Suprapubic skin (tissue), 4 donors: ENCODE results near the gene CDYL2. TPM values are rescaled to one million over a fixed set of nuclear protein-coding genes. Genes with fewer than 3 reads are reported as not detected.

Experiments used
- DNase-seq, 2 donors: peaks; one replicate each; pipeline ENCODE4 v3.0.0-alpha.2; 2019; ENCODE audit warnings: low spot score in 2 of 2
- H3K27ac ChIP-seq: fragments of 200-600 bp; sonication (generic); one replicate; pipeline ENCODE4 v1.5.1; 2019
- H3K27me3 ChIP-seq: fragments of 200-600 bp; sonication (generic); one replicate; pipeline ENCODE4 v1.5.1; 2019
- H3K36me3 ChIP-seq: fragments of 200-600 bp; sonication (generic); one replicate; pipeline ENCODE4 v1.5.1; 2019
- H3K4me1 ChIP-seq: fragments of 200-600 bp; sonication (generic); one replicate; pipeline ENCODE4 v1.5.1; 2019
- H3K4me3 ChIP-seq: fragments of 200-600 bp; sonication (generic); one replicate; pipeline ENCODE4 v1.5.1; 2019; ENCODE audit warnings: mild to moderate bottlenecking
- H3K9me3 ChIP-seq: fragments of 200-600 bp; sonication (generic); one replicate; pipeline ENCODE4 v1.5.1; 2019
- CTCF ChIP-seq, 2 donors: fragments of 200-600 bp in 1 of 2; fragments of 450-650 bp in 1 of 2; sonication (generic) in 1 of 2; IDR thresholded peaks; one replicate each; pipeline ENCODE4 v1.5.1; 2016 to 2019; ENCODE audit warnings: antibody characterized with exemption in 2 of 2, mild to moderate bottlenecking in 1 of 2, moderate library complexity in 1 of 2
- EP300 ChIP-seq: sonication (generic); formaldehyde crosslinking; IDR thresholded peaks from one replicate; pipeline ENCODE4 v1.6.1; 2017; ENCODE audit warnings: antibody characterized with exemption
- POLR2A ChIP-seq, 2 donors: fragments of 450-650 bp; IDR thresholded peaks; one replicate each; pipeline ENCODE4 v1.6.1; 2017; ENCODE audit warnings: antibody characterized with exemption in 2 of 2, mild to moderate bottlenecking in 2 of 2, moderate library complexity in 2 of 2
- POLR2AphosphoS5 ChIP-seq, 3 donors: sonication (generic); formaldehyde crosslinking; IDR thresholded peaks; one replicate each; pipeline ENCODE4 v1.6.1; 2017; ENCODE audit warnings: antibody characterized with exemption in 3 of 3
- WGBS: methylation state at CpG from one replicate; pipeline ENCODE4 v1.1.5; 2018; 5-methylcytosine and 5-hydroxymethylcytosine counted together
- total RNA-seq, 4 donors: library from RNA; depleted of rRNA; stranded (reverse); fragments of >200 nt; gene quantifications; one replicate each; pipeline ENCODE4 v1.1.0, GENCODE V29; 2016

CDYL2 gene
- total RNA-seq, 4 donors from 2014 or later = 2.8 to 8.2 (median 3.9) TPM

GRCh38 chr16:80704751-80705505 is 99.5 kb downstream of the CDYL2 start:
- Histone ChIP-seq H3K4me1 (no peaks in the 10 kb centered on the region), H3K36me3 (no peaks in the 10 kb centered on the region), H3K9me3 (no peaks in the 10 kb centered on the region), H3K4me3 (no peak overlapping the region), H3K27ac (no peak overlapping the region), H3K27me3 (no peaks in the 10 kb centered on the region)
- DNase-seq = no peak
- no peak for TF ChIP-seq POLR2A (IDR thresholded peaks at IDR 0.05)
- TF ChIP-seq EP300 = no peak
- TF ChIP-seq POLR2AphosphoS5 (IDR thresholded peaks at IDR 0.05) = no peak
- WGBS = 83% methylated on average over 7 of the region's 9 CpGs

GRCh38 chr16:80703131-80704071 is 101.0 kb downstream of the CDYL2 start:
- Histone ChIP-seq H3K27me3 (no peaks in the 10 kb centered on the region), H3K4me3 (no peak overlapping the region), H3K9me3 (no peaks in the 10 kb centered on the region), H3K36me3 (no peaks in the 10 kb centered on the region), H3K4me1 (no peaks in the 10 kb centered on the region), H3K27ac (no peak overlapping the region)
- 95% methylated on average over 10 of the region's 10 CpGs for WGBS
- TF ChIP-seq CTCF (IDR thresholded peaks at IDR 0.05) (no peak), EP300 (no peak), POLR2AphosphoS5 (IDR thresholded peaks at IDR 0.05) (no peak), POLR2A (IDR thresholded peaks at IDR 0.05) (no peak)
- no peak for DNase-seq

GRCh38 chr16:80702696-80703095 is 101.7 kb downstream of the CDYL2 start:
- Histone ChIP-seq H3K36me3 (no peaks in the 10 kb centered on the region), H3K9me3 (no peaks in the 10 kb centered on the region), H3K4me1 (no peaks in the 10 kb centered on the region), H3K4me3 (no peak overlapping the region), H3K27ac (no peak overlapping the region), H3K27me3 (no peaks in the 10 kb centered on the region)
- no peak for DNase-seq
- TF ChIP-seq EP300 (no peak), POLR2A (IDR thresholded peaks at IDR 0.05) (no peak), POLR2AphosphoS5 (IDR thresholded peaks at IDR 0.05) (no peak), CTCF (IDR thresholded peaks at IDR 0.05) (no peak)
- WGBS = 94% methylated on average over 3 of the region's 3 CpGs

GRCh38 chr16:80700558-80700957 is 103.8 kb downstream of the CDYL2 start:
- WGBS = 70% methylated on average over 4 of the region's 4 CpGs
- no peak for DNase-seq

GRCh38 chr16:80695020-80695419 is 109.4 kb downstream of the CDYL2 start:
- no peak for DNase-seq
- TF ChIP-seq CTCF (IDR thresholded peaks at IDR 0.05) = no peak
- TF ChIP-seq EP300 = no peak
- no peak for TF ChIP-seq POLR2AphosphoS5 (IDR thresholded peaks at IDR 0.05)
- no peak for TF ChIP-seq POLR2A (IDR thresholded peaks at IDR 0.05)
- no peak overlapping the region for H3K4me3 ChIP-seq
- H3K36me3 ChIP-seq = no peaks in the 10 kb centered on the region
- H3K27ac ChIP-seq = no peak overlapping the region
- H3K4me1 ChIP-seq = no peaks in the 10 kb centered on the region
- H3K27me3 ChIP-seq = no peaks in the 10 kb centered on the region
- H3K9me3 ChIP-seq = no peaks in the 10 kb centered on the region
- 90% methylated on average over 2 of the region's 2 CpGs for WGBS

More at GRCh38 chr16:80700558-80700957, 103.8 kb downstream of the CDYL2 start:
- H3K36me3 ChIP-seq = no peaks in the 10 kb centered on the region
- H3K4me1 ChIP-seq = no peaks in the 10 kb centered on the region
- H3K27ac ChIP-seq = no peak overlapping the region
- no peaks in the 10 kb centered on the region for H3K9me3 ChIP-seq
- H3K27me3 ChIP-seq = no peaks in the 10 kb centered on the region
- H3K4me3 ChIP-seq = no peak overlapping the region
- no peak for TF ChIP-seq POLR2A (IDR thresholded peaks at IDR 0.05)
- no peak for TF ChIP-seq EP300
- no peak for TF ChIP-seq POLR2AphosphoS5 (IDR thresholded peaks at IDR 0.05)
- no peak for TF ChIP-seq CTCF (IDR thresholded peaks at IDR 0.05)
